ENCODE data around the gene PPP1R9A.

PPP1R9A gene

GRCh38 chr7:94882891-94883290 lies 24.5 kb upstream of the PPP1R9A start:
- no peak for DNase-seq (ENCODE audit: low read depth)
- TF ChIP-seq CTCF (IDR thresholded peaks at IDR 0.05; ENCODE audit: low read depth, low read length, missing control alignments) = no peak
- in situ Hi-C loops (cut with HindIII; ENCODE audit: low sequenced_read_pairs) = no loop called here
- no peak overlapping the region for H3K4me3 ChIP-seq (ENCODE audit: low read depth, low read length)

- in situ Hi-C loops (cut with HindIII; ENCODE audit: low sequenced_read_pairs) = no loop called here
- TF ChIP-seq CTCF (IDR thresholded peaks at IDR 0.05; ENCODE audit: low read depth, low read length, missing control alignments) = no peak
- H3K4me3 ChIP-seq (ENCODE audit: low read depth, low read length) = no peak overlapping the region
- no peak for DNase-seq (ENCODE audit: low read depth)
Measured at GRCh38 chr7:94883616-94884015, 23.8 kb upstream of the PPP1R9A start.

GRCh38 chr7:94888551-94888950 lies 18.8 kb upstream of the PPP1R9A start:
- no peak for DNase-seq (ENCODE audit: low read depth)
- TF ChIP-seq CTCF (IDR thresholded peaks at IDR 0.05; ENCODE audit: low read depth, low read length, missing control alignments) = peak; percentile 24
- in situ Hi-C loops (cut with HindIII; ENCODE audit: low sequenced_read_pairs) = no loop called here
- no peak overlapping the region for H3K4me3 ChIP-seq (ENCODE audit: low read depth, low read length)

- DNase-seq (ENCODE audit: low read depth) = no peak
- in situ Hi-C loops (cut with HindIII; ENCODE audit: low sequenced_read_pairs) = no loop called here
- no peak overlapping the region for H3K4me3 ChIP-seq (ENCODE audit: low read depth, low read length)
- no peak for TF ChIP-seq CTCF (IDR thresholded peaks at IDR 0.05; ENCODE audit: low read depth, low read length, missing control alignments)
Measured at GRCh38 chr7:94888995-94889523, 18.3 kb upstream of the PPP1R9A start.

- no peak for TF ChIP-seq CTCF (IDR thresholded peaks at IDR 0.05; ENCODE audit: low read depth, low read length, missing control alignments)
- in situ Hi-C loops (cut with HindIII; ENCODE audit: low sequenced_read_pairs) = no loop called here
- DNase-seq (ENCODE audit: low read depth) = no peak
- H3K4me3 ChIP-seq (ENCODE audit: low read depth, low read length) = no peak overlapping the region
Measured at GRCh38 chr7:94890216-94890615, 17.2 kb upstream of the PPP1R9A start.

GRCh38 chr7:94893661-94894060 lies 13.7 kb upstream of the PPP1R9A start:
- no peak for TF ChIP-seq CTCF (IDR thresholded peaks at IDR 0.05; ENCODE audit: low read depth, low read length, missing control alignments)
- no peak overlapping the region for H3K4me3 ChIP-seq (ENCODE audit: low read depth, low read length)
- DNase-seq (ENCODE audit: low read depth) = no peak
- in situ Hi-C loops (cut with HindIII; ENCODE audit: low sequenced_read_pairs) = no loop called here

- DNase-seq (ENCODE audit: low read depth) = no peak
- H3K4me3 ChIP-seq (ENCODE audit: low read depth, low read length) = no peak overlapping the region
- in situ Hi-C loops (cut with HindIII; ENCODE audit: low sequenced_read_pairs) = no loop called here
- TF ChIP-seq CTCF (IDR thresholded peaks at IDR 0.05; ENCODE audit: low read depth, low read length, missing control alignments) = no peak
Measured at GRCh38 chr7:94897541-94897940, 9.9 kb upstream of the PPP1R9A start.

Measured in astrocyte of the cerebellum (primary cell).